T-cell (primary cell): ENCODE data around the gene SMAP2. TPM values are rescaled to one million over a fixed set of nuclear protein-coding genes. Genes with fewer than 3 reads are reported as not detected.

Experiments
- ATAC-seq, 4 experiments: fragments of 200-7000 bp in 3 of 4; fragments of 150-1000 bp in 1 of 4; cut with Tn5 transposase; replicated peaks in 1 of 4; 1 replicate in 3 of 4; 2 replicates in 1 of 4; pipeline ENCODE4 v1.10.0; 2021; ENCODE audit warnings: moderate library complexity in 3 of 4, mild to moderate bottlenecking in 2 of 4, moderate number of reproducible peaks in 1 of 4
- CTCF ChIA-PET, 2 donors: fragments of 300-600 bp; sonication (Branson Sonifier 250); formaldehyde crosslinking; loops; one replicate each; lab custom pipeline; 2022; ENCODE audit warnings: antibody characterized with exemption in 2 of 2; lab: Charles Lee
- POLR2A ChIA-PET, 2 donors: fragments of 300-600 bp; sonication (Branson Sonifier 250); formaldehyde crosslinking; loops; one replicate each; lab custom pipeline; 2022; ENCODE audit warnings: antibody characterized with exemption in 2 of 2; lab: Charles Lee
- DNase-seq, 35 experiments: peaks; one replicate each; pipeline versions ENCODE4 v3.0.0 to v3.0.0-alpha.2; 2013 to 2023
- H3K27ac ChIP-seq: one replicate; pipeline ENCODE4 v1.5.1; 2013; ENCODE audit warnings: low read length
- H3K27me3 ChIP-seq, 2 experiments: replicated peaks in 1 of 2; 1 replicate in 1 of 2; 2 replicates in 1 of 2; pipeline versions ENCODE4 v1.6.1 to v1.7.0; 2013; ENCODE audit warnings: low read length in 1 of 2, mixed read lengths in 1 of 2; ENCODE audit not compliant: control insufficient read depth in 2 of 2, insufficient read depth in 2 of 2; ENCODE audit errors: extremely low read depth in 1 of 2
- H3K36me3 ChIP-seq, 2 donors: 1 replicate in 1 of 2; 2 replicates in 1 of 2; pipeline versions ENCODE4 v1.6.1 to v1.7.0; 2013; ENCODE audit warnings: low read length in 1 of 2; ENCODE audit not compliant: control insufficient read depth in 2 of 2, insufficient read depth in 1 of 2; ENCODE audit errors: extremely low read depth in 1 of 2
- H3K4me1 ChIP-seq, 2 experiments: 1 replicate in 1 of 2; 2 replicates in 1 of 2; pipeline versions ENCODE4 v1.6.1 to v1.7.0; 2013; ENCODE audit warnings: low read length in 2 of 2, mixed read lengths in 1 of 2; ENCODE audit not compliant: insufficient read depth in 2 of 2, control insufficient read depth in 1 of 2; ENCODE audit errors: extremely low read depth in 1 of 2
- H3K4me3 ChIP-seq, 2 donors: 1 replicate in 1 of 2; 2 replicates in 1 of 2; pipeline versions ENCODE4 v1.5.1 to v1.7.0; 2013; ENCODE audit warnings: mild to moderate bottlenecking in 2 of 2, low read length in 1 of 2, moderate library complexity in 1 of 2; ENCODE audit not compliant: control insufficient read depth in 1 of 2; ENCODE audit errors: extremely low read depth in 1 of 2
- H3K9me3 ChIP-seq: 2 replicates; pipeline ENCODE4 v1.7.0; 2013
- H3K27ac Mint-ChIP-seq, 2 donors: one replicate each; pipeline ENCODE4 v1.8.0; 2020 to 2021; ENCODE audit warnings: mild to moderate bottlenecking in 2 of 2, mixed read lengths in 2 of 2
- H3K27me3 Mint-ChIP-seq, 2 donors: one replicate each; pipeline ENCODE4 v1.8.0; 2021 to 2022; ENCODE audit warnings: mixed read lengths in 2 of 2
- H3K36me3 Mint-ChIP-seq: one replicate; pipeline ENCODE4 v1.8.0; 2021; ENCODE audit warnings: mixed read lengths
- H3K4me1 Mint-ChIP-seq, 3 donors: one replicate each; pipeline ENCODE4 v1.8.0; 2020 to 2022; ENCODE audit warnings: mixed read lengths in 3 of 3, mild to moderate bottlenecking in 1 of 3
- H3K4me3 Mint-ChIP-seq, 3 donors: one replicate each; pipeline ENCODE4 v1.8.0; 2020 to 2022; ENCODE audit warnings: mild to moderate bottlenecking in 3 of 3, mixed read lengths in 3 of 3, moderate library complexity in 3 of 3
- H3K9me3 Mint-ChIP-seq, 3 donors: one replicate each; pipeline ENCODE4 v1.8.0; 2020 to 2022; ENCODE audit warnings: mixed read lengths in 3 of 3
- WGBS: methylation state at CpG from one replicate; pipeline ENCODE4 v1.1.5; 2013; ENCODE audit warnings: missing lambda C conversion rate; ENCODE audit not compliant: insufficient coverage; 5-methylcytosine and 5-hydroxymethylcytosine counted together
- total RNA-seq, 35 experiments: library from RNA in 6 of 35; stranded (reverse) in 6 of 35; fragments of 120-200 nt in 1 of 35; gene quantifications; one replicate each; pipeline versions ENCODE4 v1.2.1 to v1.2.4 and lab custom pipeline; 2013 to 2026

The SMAP2 gene
- total RNA-seq, 5 donors from 2014 or later (not counting 1 experiment from before 2014, with no cell fraction given): 120 to 254 (median 123) TPM

- peaks cover 0 to 3% of the 10 kb centered on the region in 2 donors for H3K36me3 ChIP-seq
- no CpG with 5 or more reads among the region's 3 CpGs for WGBS
- no peaks in the 10 kb centered on the region for H3K9me3 ChIP-seq
- POLR2A ChIA-PET: interaction anchor here (0.6 to 4.2 kb wide), 14 partner anchors 8 to 1257 kb away, joined by 3 to 50 read pairs (median 6); partner anchors contain the start of gene SMAP2 (in 1 of the 2)
- DNase-seq (peak in 2 of 35 experiments; percentile 52 to 60), ATAC-seq (peak in 1 of 4 experiments; percentile 19)
- CTCF ChIA-PET: interaction anchor here in 1 of 2 donors (0.5 to 3.7 kb wide), 7 partner anchors 8 to 126 kb away, joined by 3 to 13 read pairs (median 4); partner anchors contain the start of gene SMAP2
- peaks cover 26% of the 10 kb centered on the region for H3K36me3 Mint-ChIP-seq
- H3K27me3 Mint-ChIP-seq: no peaks in the 10 kb centered on the region
- peak overlapping the region; percentile 22 to 93 (median 48) for H3K4me3 Mint-ChIP-seq
- peaks cover 98 to 100% (median 98%) of the 10 kb centered on the region in 3 donors for H3K4me1 Mint-ChIP-seq
- no peaks in the 10 kb centered on the region for H3K27me3 ChIP-seq
- H3K4me1 ChIP-seq: peaks cover 79 to 87% of the 10 kb centered on the region in 2 experiments
- H3K4me3 ChIP-seq: peak overlapping the region in 1 of 2 donors; percentile 15
- no peaks in the 10 kb centered on the region for H3K9me3 Mint-ChIP-seq
- H3K27ac Mint-ChIP-seq: peak overlapping the region; percentile 94 to 99
- peak overlapping the region; percentile 96 for H3K27ac ChIP-seq
Measured at GRCh38 chr1:40393173-40393572, 19.6 kb downstream of the SMAP2 start.

- H3K27me3 Mint-ChIP-seq: no peaks in the 10 kb centered on the region
- ATAC-seq (peak; percentile 73 to 90 (median 86)), DNase-seq (peak in 21 of 35 experiments; percentile 27 to 75 (median 49))
- ChIA-PET CTCF (interaction anchor here in 1 of 2 donors (0.6 to 3.7 kb wide), 4 partner anchors 9 to 169 kb away, joined by 3 to 13 read pairs (median 5); no protein-coding TSS in a partner anchor), POLR2A (interaction anchor here (0.7 to 4.2 kb wide), 7 partner anchors 8 to 21 kb away, joined by 3 to 50 read pairs (median 6); partner anchors contain the start of gene SMAP2 (in 1 of the 2))
- peaks cover 0 to 7% of the 10 kb centered on the region in 2 donors for H3K36me3 ChIP-seq
- no peaks in the 10 kb centered on the region for H3K9me3 ChIP-seq
- peaks cover 93 to 96% (median 94%) of the 10 kb centered on the region in 3 donors for H3K4me1 Mint-ChIP-seq
- H3K4me1 ChIP-seq: peaks cover 77% of the 10 kb centered on the region in 2 experiments
- peak overlapping the region; percentile 96 for H3K27ac ChIP-seq
- no peak overlapping the region for H3K4me3 ChIP-seq
- peak overlapping the region; percentile 32 to 93 (median 39) for H3K4me3 Mint-ChIP-seq
- no CpG with 5 or more reads among the region's 3 CpGs for WGBS
- no peaks in the 10 kb centered on the region for H3K27me3 ChIP-seq
- peak overlapping the region; percentile 94 to 99 for H3K27ac Mint-ChIP-seq
- H3K9me3 Mint-ChIP-seq: no peaks in the 10 kb centered on the region
- peaks cover 12% of the 10 kb centered on the region for H3K36me3 Mint-ChIP-seq
Measured at GRCh38 chr1:40394491-40395172, 21.1 kb downstream of the SMAP2 start.

DNA sequence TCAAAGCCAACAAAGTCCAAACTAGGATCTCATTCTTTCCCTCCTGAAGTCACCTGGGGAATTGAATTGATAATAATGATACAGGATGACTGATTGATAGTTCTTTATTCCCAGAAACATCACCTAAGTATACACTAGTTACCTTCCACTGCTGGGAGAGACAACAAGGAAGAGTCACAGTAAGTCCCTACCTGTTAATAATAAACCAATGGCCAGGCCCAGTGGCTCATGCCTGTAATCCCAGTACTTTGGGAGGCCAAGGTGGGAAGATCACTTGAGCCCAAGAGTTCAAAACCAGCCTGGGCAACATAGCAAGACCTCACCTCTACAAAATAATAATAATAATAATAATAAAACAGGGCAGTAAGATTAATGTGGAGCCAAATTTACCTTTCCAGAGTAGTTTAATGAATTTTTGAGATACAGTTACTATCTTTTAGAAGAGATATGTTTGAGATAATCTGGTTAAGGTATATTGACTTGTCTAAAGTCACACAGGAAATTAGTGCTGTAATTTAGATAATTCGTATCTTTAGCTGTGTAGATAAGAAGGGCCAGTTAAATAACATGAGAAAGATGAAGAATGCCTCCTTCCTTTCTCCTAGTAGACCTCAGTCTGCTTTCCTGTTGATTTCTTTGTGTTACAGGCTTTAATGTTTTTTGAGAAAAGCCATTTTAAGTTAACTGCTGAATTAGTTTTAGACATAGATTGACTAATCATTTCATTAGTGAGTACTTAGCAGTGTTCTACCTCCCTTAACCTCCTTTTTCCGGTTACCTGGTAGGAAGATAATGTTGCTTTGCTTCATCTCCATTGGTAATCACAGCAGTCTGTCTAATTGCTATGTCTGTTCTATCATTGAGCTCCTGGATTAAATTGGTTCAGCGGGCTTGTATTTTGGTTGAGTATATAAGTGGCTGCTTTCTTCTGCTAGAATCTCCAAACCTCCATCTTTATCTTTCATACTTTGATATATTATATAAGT lies 22.0 kb downstream of the SMAP2 start:
- peaks cover 9% of the 10 kb centered on the region for H3K36me3 Mint-ChIP-seq
- Histone ChIP-seq H3K36me3 (peaks cover 0 to 5% of the 10 kb centered on the region in 2 donors), H3K27ac (peak overlapping the region; percentile 96), H3K9me3 (no peaks in the 10 kb centered on the region), H3K4me1 (peaks cover 75 to 77% of the 10 kb centered on the region in 2 experiments), H3K27me3 (no peaks in the 10 kb centered on the region), H3K4me3 (no peak overlapping the region)
- POLR2A ChIA-PET: interaction anchor here (0.6 to 4.2 kb wide), 9 partner anchors 9 to 32 kb away, joined by 3 to 50 read pairs (median 3); partner anchors contain the start of gene SMAP2 (in 1 of the 2)
- H3K27me3 Mint-ChIP-seq: no peaks in the 10 kb centered on the region
- no CpG with 5 or more reads among the region's 3 CpGs for WGBS
- peak overlapping the region; percentile 94 to 99 for H3K27ac Mint-ChIP-seq
- DNase-seq (no peak), ATAC-seq (no peak)
- peaks cover 93 to 96% (median 94%) of the 10 kb centered on the region in 3 donors for H3K4me1 Mint-ChIP-seq
- no peaks in the 10 kb centered on the region for H3K9me3 Mint-ChIP-seq
- CTCF ChIA-PET: interaction anchor here in 1 of 2 donors (0.6 to 3.7 kb wide), 4 partner anchors 9 to 170 kb away, joined by 3 to 13 read pairs (median 3); no protein-coding TSS in a partner anchor
- peak overlapping the region; percentile 14 to 93 (median 36) for H3K4me3 Mint-ChIP-seq

DNA sequence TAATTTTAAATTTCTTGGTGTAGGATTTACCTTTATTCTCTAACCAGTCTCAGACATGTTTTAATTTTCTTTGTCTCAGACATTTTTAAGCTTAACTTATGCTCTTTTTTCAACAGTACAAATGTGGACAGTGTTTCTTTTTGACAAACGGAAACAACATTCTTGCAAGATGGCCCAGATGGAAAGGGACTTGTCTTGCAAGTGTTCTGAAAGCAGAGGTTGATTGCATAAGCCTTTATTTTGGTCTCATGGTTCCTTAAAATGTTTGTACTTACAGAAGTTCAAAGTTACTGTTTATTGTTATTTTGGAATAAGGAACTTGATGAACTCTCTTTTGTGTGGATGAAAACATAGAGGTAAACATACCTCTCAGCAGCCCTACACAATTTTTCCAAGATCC lies 22.9 kb downstream of the SMAP2 start:
- H3K9me3 ChIP-seq: no peaks in the 10 kb centered on the region
- Mint-ChIP-seq H3K4me1 (peaks cover 93 to 95% (median 94%) of the 10 kb centered on the region in 3 donors), H3K9me3 (no peaks in the 10 kb centered on the region), H3K4me3 (peak overlapping the region; percentile 6 to 93 (median 58)), H3K27ac (peak overlapping the region; percentile 92 to 94), H3K36me3 (peaks cover 4% of the 10 kb centered on the region), H3K27me3 (no peaks in the 10 kb centered on the region)
- no peak for ATAC-seq
- no peaks in the 10 kb centered on the region for H3K27me3 ChIP-seq
- no peak for DNase-seq
- H3K27ac ChIP-seq: peak overlapping the region; percentile 96
- ChIA-PET CTCF (interaction anchor here in 1 of 2 donors (1.0 to 1.5 kb wide), 2 partner anchors 8 to 9 kb away, joined by 3 read pairs; no protein-coding TSS in a partner anchor), POLR2A (interaction anchor here (0.6 to 4.2 kb wide), 5 partner anchors 11 to 31 kb away, joined by 3 to 50 read pairs (median 6); no protein-coding TSS in a partner anchor)
- H3K4me1 ChIP-seq: peaks cover 69 to 75% of the 10 kb centered on the region in 2 experiments
- H3K4me3 ChIP-seq: no peak overlapping the region
- H3K36me3 ChIP-seq: peaks cover 0 to 5% of the 10 kb centered on the region in 2 donors
- no CpG with 5 or more reads among the region's 1 CpG for WGBS

DNA sequence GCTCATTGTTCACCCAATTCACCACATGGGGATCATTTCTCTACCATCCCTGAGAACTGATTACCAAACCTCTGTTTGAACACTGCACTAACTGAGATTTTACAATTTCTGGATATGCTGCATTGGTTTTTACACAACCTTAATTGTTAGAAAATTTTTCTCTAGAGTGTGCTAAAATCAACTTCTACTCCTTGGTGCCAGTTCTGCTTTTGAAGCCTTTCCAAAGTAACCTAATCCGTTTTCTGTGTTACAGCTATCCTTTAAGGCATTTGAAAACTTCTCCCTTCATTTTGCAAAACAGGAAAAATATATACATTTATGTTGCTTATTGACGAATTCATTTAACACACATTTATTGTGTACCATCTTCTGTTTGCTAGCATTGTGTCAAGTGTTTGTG lies 23.7 kb downstream of the SMAP2 start:
- POLR2A ChIA-PET: interaction anchor here (1.0 to 3.9 kb wide), 5 partner anchors 9 to 23 kb away, joined by 3 to 32 read pairs (median 5); no protein-coding TSS in a partner anchor
- Histone ChIP-seq H3K4me1 (peaks cover 65 to 71% of the 10 kb centered on the region in 2 experiments), H3K9me3 (no peaks in the 10 kb centered on the region), H3K27me3 (no peaks in the 10 kb centered on the region), H3K4me3 (no peak overlapping the region), H3K27ac (peak overlapping the region; percentile 96), H3K36me3 (peaks cover 0 to 5% of the 10 kb centered on the region in 2 donors)
- CTCF ChIA-PET: interaction anchor here (0.9 to 2.3 kb wide), 4 partner anchors 9 to 244 kb away, joined by 3 to 11 read pairs (median 4); no protein-coding TSS in a partner anchor
- DNase-seq: no peak
- no peak for ATAC-seq
- H3K36me3 Mint-ChIP-seq: peaks cover 4% of the 10 kb centered on the region
- no peaks in the 10 kb centered on the region for H3K9me3 Mint-ChIP-seq
- no CpG with 5 or more reads among the region's 2 CpGs for WGBS
- peaks cover 93 to 95% (median 94%) of the 10 kb centered on the region in 3 donors for H3K4me1 Mint-ChIP-seq
- H3K27ac Mint-ChIP-seq: peak overlapping the region; percentile 92 to 94
- H3K4me3 Mint-ChIP-seq: peak overlapping the region; percentile 58 to 93 (median 65)
- H3K27me3 Mint-ChIP-seq: no peaks in the 10 kb centered on the region
